ENCODE results near the gene GRAP2. TPM values are rescaled to one million over a fixed set of nuclear protein-coding genes. Genes with fewer than 3 reads are reported as not detected.

Gene GRAP2
- total RNA-seq, 1 donor from 2014 or later = not detected

- Histone ChIP-seq H3K27me3 (no peaks in the 10 kb centered on the region), H3K9me3 (no peaks in the 10 kb centered on the region), H3K4me3 (no peak overlapping the region), H3K36me3 (no peaks in the 10 kb centered on the region), H3K27ac (no peak overlapping the region), H3K4me1 (no peaks in the 10 kb centered on the region)
- intact Hi-C loops (cut with DNase I) = no loop called here
- TF ChIP-seq CTCF (IDR thresholded peaks at IDR 0.05) = no peak
- DNase-seq (ENCODE audit: low spot score in 2 of 2) = no peak
Observed at GRCh38 chr22:39935116-39935515, 34.2 kb downstream of the GRAP2 start.

GRCh38 chr22:39935612-39936011, 34.7 kb downstream of the GRAP2 start:
- H3K36me3 ChIP-seq = no peaks in the 10 kb centered on the region
- DNase-seq (ENCODE audit: low spot score in 2 of 2) = no peak
- H3K9me3 ChIP-seq = no peaks in the 10 kb centered on the region
- H3K27ac ChIP-seq = no peak overlapping the region
- no peaks in the 10 kb centered on the region for H3K27me3 ChIP-seq
- no peaks in the 10 kb centered on the region for H3K4me1 ChIP-seq
- TF ChIP-seq CTCF (IDR thresholded peaks at IDR 0.05) = no peak
- no peak overlapping the region for H3K4me3 ChIP-seq
- intact Hi-C loops (cut with DNase I) = no loop called here

- DNase-seq (ENCODE audit: low spot score in 2 of 2) = no peak
- no peak for TF ChIP-seq CTCF (IDR thresholded peaks at IDR 0.05)
- intact Hi-C loops (cut with DNase I) = no loop called here
- no peaks in the 10 kb centered on the region for H3K4me1 ChIP-seq
- no peaks in the 10 kb centered on the region for H3K27me3 ChIP-seq
- H3K27ac ChIP-seq = no peak overlapping the region
- no peak overlapping the region for H3K4me3 ChIP-seq
- no peaks in the 10 kb centered on the region for H3K9me3 ChIP-seq
- H3K36me3 ChIP-seq = no peaks in the 10 kb centered on the region
Observed at GRCh38 chr22:39936523-39937145, 35.8 kb downstream of the GRAP2 start.

GRCh38 chr22:39937906-39938305, 37.0 kb downstream of the GRAP2 start:
- H3K9me3 ChIP-seq = no peaks in the 10 kb centered on the region
- H3K27ac ChIP-seq = no peak overlapping the region
- no peaks in the 10 kb centered on the region for H3K27me3 ChIP-seq
- no peaks in the 10 kb centered on the region for H3K36me3 ChIP-seq
- no peak overlapping the region for H3K4me3 ChIP-seq
- no peak for DNase-seq (ENCODE audit: low spot score in 2 of 2)
- intact Hi-C loops (cut with DNase I) = no loop called here
- H3K4me1 ChIP-seq = no peaks in the 10 kb centered on the region
- TF ChIP-seq CTCF (IDR thresholded peaks at IDR 0.05) = no peak

- H3K27ac ChIP-seq = no peak overlapping the region
- no peak overlapping the region for H3K4me3 ChIP-seq
- no peaks in the 10 kb centered on the region for H3K4me1 ChIP-seq
- H3K27me3 ChIP-seq = no peaks in the 10 kb centered on the region
- intact Hi-C loops (cut with DNase I) = no loop called here
- no peaks in the 10 kb centered on the region for H3K36me3 ChIP-seq
- TF ChIP-seq CTCF (IDR thresholded peaks at IDR 0.05) = no peak
- no peaks in the 10 kb centered on the region for H3K9me3 ChIP-seq
- no peak for DNase-seq (ENCODE audit: low spot score in 2 of 2)
Observed at GRCh38 chr22:39938509-39939111, 37.7 kb downstream of the GRAP2 start.
